Measurements from ENCODE around the gene USP40.

Gene USP40

GRCh38 chr2:233459426-233459825 is 107.2 kb downstream of the USP40 start:
- TF ChIP-seq MYC (IDR thresholded peaks at IDR 0.05; ENCODE audit: low read depth, low read length) (no peak), MAX (IDR thresholded peaks at IDR 0.05; ENCODE audit: low read depth, low read length) (no peak), POLR2A (IDR thresholded peaks at IDR 0.05; ENCODE audit: extremely low read depth, insufficient read length) (no peak)
- TF ChIP-seq, protein P1, sequence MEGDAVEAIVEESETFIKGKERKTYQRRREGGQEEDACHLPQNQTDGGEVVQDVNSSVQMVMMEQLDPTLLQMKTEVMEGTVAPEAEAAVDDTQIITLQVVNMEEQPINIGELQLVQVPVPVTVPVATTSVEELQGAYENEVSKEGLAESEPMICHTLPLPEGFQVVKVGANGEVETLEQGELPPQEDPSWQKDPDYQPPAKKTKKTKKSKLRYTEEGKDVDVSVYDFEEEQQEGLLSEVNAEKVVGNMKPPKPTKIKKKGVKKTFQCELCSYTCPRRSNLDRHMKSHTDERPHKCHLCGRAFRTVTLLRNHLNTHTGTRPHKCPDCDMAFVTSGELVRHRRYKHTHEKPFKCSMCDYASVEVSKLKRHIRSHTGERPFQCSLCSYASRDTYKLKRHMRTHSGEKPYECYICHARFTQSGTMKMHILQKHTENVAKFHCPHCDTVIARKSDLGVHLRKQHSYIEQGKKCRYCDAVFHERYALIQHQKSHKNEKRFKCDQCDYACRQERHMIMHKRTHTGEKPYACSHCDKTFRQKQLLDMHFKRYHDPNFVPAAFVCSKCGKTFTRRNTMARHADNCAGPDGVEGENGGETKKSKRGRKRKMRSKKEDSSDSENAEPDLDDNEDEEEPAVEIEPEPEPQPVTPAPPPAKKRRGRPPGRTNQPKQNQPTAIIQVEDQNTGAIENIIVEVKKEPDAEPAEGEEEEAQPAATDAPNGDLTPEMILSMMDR (IDR thresholded peaks at IDR 0.05; ENCODE audit: low read depth, low read length), result no peak
- H3K4me3 ChIP-seq (ENCODE audit: low read depth, low read length), result no peak overlapping the region
- no peak for DNase-seq (ENCODE audit: low read depth)

- TF ChIP-seq MAX (IDR thresholded peaks at IDR 0.05; ENCODE audit: low read depth, low read length), result no peak
- TF ChIP-seq, protein P1 (IDR thresholded peaks at IDR 0.05; ENCODE audit: low read depth, low read length), result no peak
- TF ChIP-seq MYC (IDR thresholded peaks at IDR 0.05; ENCODE audit: low read depth, low read length), result no peak
- TF ChIP-seq POLR2A (IDR thresholded peaks at IDR 0.05; ENCODE audit: extremely low read depth, insufficient read length), result no peak
- no peak overlapping the region for H3K4me3 ChIP-seq (ENCODE audit: low read depth, low read length)
- DNase-seq (ENCODE audit: low read depth), result no peak
Observed at GRCh38 chr2:233458826-233459225, 107.8 kb downstream of the USP40 start.

DNA sequence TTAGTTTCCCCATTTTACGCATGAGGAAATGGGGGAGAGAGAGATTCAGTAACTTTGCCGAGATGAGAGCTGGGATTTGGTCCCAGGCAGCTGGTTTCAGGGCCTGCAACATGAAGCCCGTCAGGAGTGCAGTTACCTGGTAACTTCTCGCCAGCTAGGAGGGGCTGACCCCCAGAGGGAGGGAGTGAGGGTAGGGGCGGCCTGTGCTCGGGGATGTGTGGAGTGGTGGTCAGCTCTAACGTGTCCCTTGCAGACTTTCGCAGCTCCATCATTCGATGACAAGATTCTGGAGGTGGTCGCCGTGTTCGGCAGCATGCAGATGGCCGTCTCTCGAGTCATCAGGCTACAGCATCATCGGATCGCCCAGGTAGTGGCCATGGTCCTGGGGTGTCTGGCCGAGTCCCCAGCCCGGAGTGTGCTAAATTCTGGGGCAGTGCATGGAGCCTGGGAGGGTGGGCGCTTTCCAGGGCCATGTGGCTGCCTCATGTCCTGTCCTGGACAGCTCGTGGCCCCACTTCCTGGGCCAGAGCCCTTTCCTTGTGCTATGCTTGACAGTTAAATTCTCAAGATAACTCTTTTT is 108.5 kb downstream of the USP40 start:
- no peak for DNase-seq (ENCODE audit: low read depth)
- no peak for TF ChIP-seq MYC (IDR thresholded peaks at IDR 0.05; ENCODE audit: low read depth, low read length)
- TF ChIP-seq, protein P1 (IDR thresholded peaks at IDR 0.05; ENCODE audit: low read depth, low read length), result no peak
- TF ChIP-seq POLR2A (IDR thresholded peaks at IDR 0.05; ENCODE audit: extremely low read depth, insufficient read length), result no peak
- no peak for TF ChIP-seq MAX (IDR thresholded peaks at IDR 0.05; ENCODE audit: low read depth, low read length)
- H3K4me3 ChIP-seq (ENCODE audit: low read depth, low read length), result no peak overlapping the region

DNA sequence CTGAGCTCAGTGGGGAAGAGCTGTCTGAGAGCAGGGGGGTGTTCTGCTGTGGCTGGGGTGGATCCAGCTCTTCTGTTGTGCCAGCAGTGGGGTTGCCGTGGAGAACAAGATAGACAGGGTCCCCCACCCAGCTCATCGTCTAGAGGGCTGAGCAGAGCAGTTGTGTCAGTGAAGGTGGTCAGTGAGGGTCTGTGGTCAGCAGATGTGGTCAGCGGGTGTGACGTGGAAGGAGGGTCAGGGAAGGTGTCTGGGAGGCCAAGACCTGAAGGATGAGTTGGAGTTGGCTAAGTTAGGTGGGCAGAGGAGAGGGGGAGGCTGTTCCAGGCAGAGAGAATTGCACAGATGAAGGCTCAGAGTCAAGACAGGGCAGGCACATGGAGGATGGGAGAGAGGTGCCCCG is 109.2 kb downstream of the USP40 start:
- TF ChIP-seq MAX (IDR thresholded peaks at IDR 0.05; ENCODE audit: low read depth, low read length), result no peak
- no peak for TF ChIP-seq MYC (IDR thresholded peaks at IDR 0.05; ENCODE audit: low read depth, low read length)
- TF ChIP-seq, protein P1 (IDR thresholded peaks at IDR 0.05; ENCODE audit: low read depth, low read length), result no peak
- no peak for TF ChIP-seq POLR2A (IDR thresholded peaks at IDR 0.05; ENCODE audit: extremely low read depth, insufficient read length)
- no peak for DNase-seq (ENCODE audit: low read depth)
- no peak overlapping the region for H3K4me3 ChIP-seq (ENCODE audit: low read depth, low read length)

DNA sequence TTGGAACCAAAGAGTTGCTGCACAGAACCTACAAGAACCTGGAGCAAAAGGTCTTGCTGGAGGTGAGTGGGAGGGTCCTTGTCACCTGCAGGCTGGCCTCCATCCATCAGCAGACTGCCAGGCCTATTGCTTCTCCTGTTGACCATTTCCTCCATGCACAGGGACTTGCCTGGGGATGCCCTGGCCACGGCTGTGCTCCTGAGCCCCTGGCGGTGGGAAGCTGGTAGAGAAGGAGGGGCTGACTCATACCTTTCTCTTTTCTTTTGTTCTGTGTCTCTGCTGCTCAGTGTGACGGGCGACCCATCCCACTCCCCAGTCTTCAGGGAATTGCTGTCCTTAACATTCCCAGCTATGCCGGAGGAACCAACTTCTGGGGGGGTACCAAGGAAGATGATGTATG is 109.6 kb downstream of the USP40 start:
- no peak overlapping the region for H3K4me3 ChIP-seq (ENCODE audit: low read depth, low read length)
- DNase-seq (ENCODE audit: low read depth), result no peak
- TF ChIP-seq MAX (IDR thresholded peaks at IDR 0.05; ENCODE audit: low read depth, low read length), result no peak
- TF ChIP-seq, protein P1 (IDR thresholded peaks at IDR 0.05; ENCODE audit: low read depth, low read length), result no peak
- TF ChIP-seq MYC (IDR thresholded peaks at IDR 0.05; ENCODE audit: low read depth, low read length), result no peak
- TF ChIP-seq POLR2A (IDR thresholded peaks at IDR 0.05; ENCODE audit: extremely low read depth, insufficient read length), result no peak

Measured in NB4 (cell line).